GM12878 (cell line): ENCODE measurements around the gene PLCB2. TPM values are rescaled to one million over a fixed set of nuclear protein-coding genes. Genes with fewer than 3 reads are reported as not detected.

Experiments used
- ATAC-seq: fragments of 200-7000 bp; cut with Tn5 transposase; 3 replicates; pipeline ENCODE4 v1.9.1; 2020; ENCODE audit warnings: mild to moderate bottlenecking, moderate library complexity
- BruUV-seq: library from RNA; stranded (reverse); fragments of 400-500 nt; replicated peaks from 2 replicates; lab custom pipeline; 2021; lab: Mats Ljungman, UMichigan
- CTCF ChIA-PET: fragments of 300-600 bp; sonication (Branson Sonifier 250); formaldehyde crosslinking; extraction: SDS; loops from one replicate; lab custom pipeline; 2021; ENCODE audit warnings: inconsistent platforms; lab: Yijun Ruan, JAX
- POLR2A ChIA-PET: fragments of 350-600 bp; formaldehyde crosslinking; extraction: SDS; loops from one replicate; lab custom pipeline; 2021; ENCODE audit warnings: inconsistent platforms; lab: Charles Lee
- RAD21 ChIA-PET: fragments of 300-600 bp; sonication (Branson Sonifier 250); formaldehyde crosslinking; loops from one replicate; lab custom pipeline; 2023; ENCODE audit warnings: antibody characterized with exemption; ENCODE audit not compliant: unreplicated experiment; lab: Charles Lee
- SMC1A ChIA-PET: fragments of 300-600 bp; sonication (Branson Sonifier 250); formaldehyde crosslinking; loops from one replicate; lab custom pipeline; 2023; ENCODE audit not compliant: unreplicated experiment, uncharacterized antibody; lab: Charles Lee
- DNase-seq: peaks from one replicate; pipeline ENCODE4 v3.0.0-alpha.2; 2011; ENCODE audit warnings: low read depth, low spot score
- FAIRE-seq: peaks from 3 replicates; lab custom pipeline; 2011; peaks lifted over from hg19 to GRCh38; lab: Jason Lieb, UNC
- H2AFZ ChIP-seq: 2 replicates; pipeline ENCODE4 v1.6.0; 2011; ENCODE audit warnings: low read depth, low read length, control low read depth; ENCODE audit not compliant: control insufficient read depth
- H3K27ac ChIP-seq: 2 replicates; pipeline ENCODE4 v1.5.1; 2011; ENCODE audit warnings: control low read depth; ENCODE audit not compliant: control insufficient read depth, insufficient read depth
- H3K27me3 ChIP-seq, 2 experiments: replicated peaks in 1 of 2; 2 replicates each; pipeline versions ENCODE4 v1.6.0 to v1.6.1; 2011; ENCODE audit warnings: low read length in 1 of 2; ENCODE audit not compliant: control insufficient read depth in 2 of 2, insufficient read depth in 2 of 2
- H3K36me3 ChIP-seq, 2 experiments: 2 replicates each; pipeline ENCODE4 v1.5.1; 2011; ENCODE audit warnings: low read length in 1 of 2; ENCODE audit not compliant: control insufficient read depth in 2 of 2, insufficient read depth in 2 of 2
- H3K4me1 ChIP-seq: 2 replicates; pipeline ENCODE4 v1.6.1; 2011; ENCODE audit warnings: mild to moderate bottlenecking, low read length, moderate library complexity, mixed read lengths; ENCODE audit not compliant: control insufficient read depth, insufficient read depth
- H3K4me2 ChIP-seq: 2 replicates; pipeline ENCODE4 v1.6.0; 2011; ENCODE audit warnings: control low read depth; ENCODE audit not compliant: control insufficient read depth, insufficient read depth
- H3K4me3 ChIP-seq: fragments of 200-600 bp; sonication (generic); 2 replicates; pipeline ENCODE4 v1.5.1; 2016
- H3K79me2 ChIP-seq: 2 replicates; pipeline ENCODE4 v1.6.0; 2011; ENCODE audit warnings: low read length; ENCODE audit not compliant: control insufficient read depth, insufficient read depth
- H3K9ac ChIP-seq: 2 replicates; pipeline ENCODE4 v1.8.0; 2011; ENCODE audit warnings: low read length, control low read depth, mixed read lengths; ENCODE audit not compliant: control insufficient read depth, insufficient read depth
- H3K9me3 ChIP-seq: replicated peaks from 3 replicates; pipeline ENCODE4 v1.5.1; 2011; ENCODE audit warnings: mild to moderate bottlenecking, low read length; ENCODE audit not compliant: control insufficient read depth, insufficient read depth
- H4K20me1 ChIP-seq: 2 replicates; pipeline ENCODE4 v1.6.0; 2011; ENCODE audit not compliant: control insufficient read depth, insufficient read depth
- ATF7 ChIP-seq: fragments of 450-650 bp; IDR thresholded peaks from 2 replicates; pipeline ENCODE4 v1.6.1; 2016; ENCODE audit warnings: low read depth, mild to moderate bottlenecking
- BMI1 ChIP-seq: fragments of 450-650 bp; IDR thresholded peaks from 2 replicates; pipeline ENCODE4 v1.6.1; 2016; ENCODE audit warnings: mild to moderate bottlenecking, moderate library complexity, borderline replicate concordance
- CHD1 ChIP-seq: IDR thresholded peaks from 2 replicates; pipeline ENCODE4 v1.6.1; 2012; ENCODE audit warnings: low read depth, low read length, improper control_type of control experiment
- HDAC2 ChIP-seq: fragments of 200-600 bp; sonication (generic); IDR thresholded peaks from 2 replicates; pipeline ENCODE4 v1.6.1; 2017
- JUNB ChIP-seq: IDR thresholded peaks from 2 replicates; pipeline ENCODE4 v1.6.1; 2016; ENCODE audit warnings: antibody characterized with exemption, mild to moderate bottlenecking
- LARP7 ChIP-seq: fragments of 450-650 bp; IDR thresholded peaks from 2 replicates; pipeline ENCODE4 v1.6.1; 2017; ENCODE audit warnings: mild to moderate bottlenecking
- MAX ChIP-seq: IDR thresholded peaks from 2 replicates; pipeline ENCODE4 v1.6.1; 2012; ENCODE audit warnings: low read depth, low read length, improper control_type of control experiment
- MEF2A ChIP-seq: IDR thresholded peaks from 2 replicates; pipeline ENCODE4 v1.6.1; 2011; ENCODE audit warnings: low read depth, mild to moderate bottlenecking, low read length, moderate library complexity; ENCODE audit not compliant: insufficient read depth
- MTA3 ChIP-seq: IDR thresholded peaks from 2 replicates; pipeline ENCODE4 v1.6.1; 2012; ENCODE audit warnings: low read length, inconsistent platforms, borderline replicate concordance
- NFIC ChIP-seq: IDR thresholded peaks from 2 replicates; pipeline ENCODE4 v1.6.1; 2012; ENCODE audit warnings: low read depth, mild to moderate bottlenecking, inconsistent platforms, low read length, moderate library complexity
- NR2C1 ChIP-seq: fragments of 450-650 bp; IDR thresholded peaks from 2 replicates; pipeline ENCODE4 v1.6.1; 2017; ENCODE audit warnings: antibody characterized with exemption, mild to moderate bottlenecking, moderate library complexity
- NR2F1 ChIP-seq: fragments of 450-650 bp; conservative IDR thresholded peaks from 2 replicates; pipeline ENCODE4 v1.6.1; 2017; ENCODE audit warnings: mild to moderate bottlenecking
- TCF12 ChIP-seq: IDR thresholded peaks from 2 replicates; pipeline ENCODE4 v1.6.1; 2011; ENCODE audit warnings: low read depth, mild to moderate bottlenecking, low read length
- ZBTB11 ChIP-seq: fragments of 450-650 bp; formaldehyde crosslinking; IDR thresholded peaks from 2 replicates; pipeline ENCODE4 v1.5.0; 2022; ENCODE audit warnings: mild to moderate bottlenecking, missing genetic modification characterization
- ZNF622 ChIP-seq: fragments of 450-650 bp; IDR thresholded peaks from 2 replicates; pipeline ENCODE4 v1.6.1; 2017; ENCODE audit warnings: mild to moderate bottlenecking, inconsistent platforms
- WGBS: methylation state at CpG from one replicate; pipeline ENCODE4 v1.1.6; 2016; ENCODE audit warnings: low lambda C conversion rate; ENCODE audit not compliant: insufficient replicate concordance, insufficient coverage; ENCODE audit errors: missing lambda C conversion rate; 5-methylcytosine and 5-hydroxymethylcytosine counted together
- in situ Hi-C: fragments of 300-500 bp; cut with MboI; formaldehyde crosslinking; loops from 9 replicates; pipeline ENCODE4 v1.14.3; 2018; ENCODE audit warnings: mixed read lengths
- intact Hi-C: fragments of 100-400 bp; cut with micrococcal nuclease; formaldehyde crosslinking; loops from one replicate; pipeline ENCODE4 v1.14.2; 2022; ENCODE audit not compliant: unreplicated experiment
- polyA plus RNA-seq, 11 experiments: library from polyadenylated mRNA; depleted of rRNA in 4 of 11; unstranded in 6 of 11; stranded (reverse) in 5 of 11; fragments of >200 nt; fragmentation: Nextera tagmentation in 4 of 11; fragmentation: Illumina TruSeq in 1 of 11; extraction: Ambion mirVana in 4 of 11; extraction: Trizol in 1 of 11; gene quantifications; 1 replicate in 1 of 11; 2 replicates in 10 of 11; pipeline versions ENCODE4 v1.2.1 to v1.2.3, GENCODE V29; 2011 to 2016; ENCODE audit warnings: inconsistent platforms in 2 of 11, missing spikeins in 2 of 11, low read depth in 1 of 11
- total RNA-seq, 4 experiments: library from RNA; depleted of rRNA in 3 of 4; stranded (reverse); fragments of >200 nt in 3 of 4; fragmentation: Illumina TruSeq in 1 of 4; extraction: Trizol in 1 of 4; gene quantifications; 2 replicates each; pipeline versions ENCODE4 v1.2.1 to v1.2.3, GENCODE V29; 2013 to 2021
- TF ChIP-seq, protein P1 (sequence below): IDR thresholded peaks from 2 replicates; pipeline ENCODE4 v1.6.1; 2012; ENCODE audit warnings: mild to moderate bottlenecking, low read depth, low read length

Gene PLCB2
- total and polyA plus RNA-seq, 10 of the 15 experiments (the other 5 are each of a cell fraction or from before 2014, with no cell fraction given) = 1.2 to 39.4 (median 10.7) TPM

DNA sequence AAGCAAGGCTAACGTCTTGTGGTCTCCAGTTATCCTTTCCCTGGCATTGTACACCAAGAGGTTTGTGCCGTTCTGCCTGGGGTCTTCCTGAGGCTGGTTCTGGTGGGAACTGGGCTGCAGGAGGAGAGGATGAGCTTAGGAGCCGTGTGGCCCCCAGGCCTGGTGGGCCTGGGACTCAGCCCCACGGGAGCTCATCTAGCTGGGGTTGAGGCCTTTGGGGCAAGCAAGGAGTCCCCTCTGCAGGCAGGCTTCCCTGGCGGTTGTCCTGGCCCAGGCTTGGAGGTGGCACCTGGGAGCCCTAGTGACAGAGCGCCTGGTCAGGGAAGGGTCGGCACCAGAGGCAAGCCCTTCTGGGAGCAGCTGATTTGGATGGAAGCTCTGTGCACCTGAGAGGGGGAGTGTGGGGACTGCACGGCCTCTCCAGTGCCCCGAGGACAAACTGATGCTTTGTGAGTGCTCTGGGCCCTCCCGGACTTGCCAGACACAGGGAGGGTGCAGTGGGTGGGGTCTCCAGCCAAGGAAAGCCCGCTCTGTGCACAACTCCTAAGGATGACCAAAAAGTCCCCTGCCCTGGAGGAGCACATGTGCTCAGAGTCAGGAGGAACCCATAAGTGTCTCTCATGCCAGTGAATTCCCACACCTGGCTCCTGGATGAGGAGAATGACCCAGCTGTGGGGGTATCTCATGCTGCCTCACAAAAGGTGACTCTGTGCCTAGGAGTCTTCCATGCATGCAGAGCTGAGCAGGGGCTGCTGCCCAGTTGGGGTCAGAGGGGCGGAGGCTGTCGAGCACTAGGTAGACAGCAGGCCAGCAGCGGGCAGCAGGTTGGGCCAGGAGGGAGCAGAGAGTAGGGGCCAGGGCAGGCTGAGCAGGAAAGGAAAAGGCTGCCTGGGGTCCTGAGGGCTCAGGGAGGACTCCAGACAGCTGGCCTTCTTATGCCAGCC, 66.2 kb downstream of the PLCB2 start (continued):
- no peak for TF ChIP-seq MAX
- TF ChIP-seq NFIC = no peak
- TF ChIP-seq MTA3 = no peak
- no peak for TF ChIP-seq ZNF622
- no peak for TF ChIP-seq TCF12
- no peak for TF ChIP-seq ZBTB11 (CRISPR knock-in tag)

DNA sequence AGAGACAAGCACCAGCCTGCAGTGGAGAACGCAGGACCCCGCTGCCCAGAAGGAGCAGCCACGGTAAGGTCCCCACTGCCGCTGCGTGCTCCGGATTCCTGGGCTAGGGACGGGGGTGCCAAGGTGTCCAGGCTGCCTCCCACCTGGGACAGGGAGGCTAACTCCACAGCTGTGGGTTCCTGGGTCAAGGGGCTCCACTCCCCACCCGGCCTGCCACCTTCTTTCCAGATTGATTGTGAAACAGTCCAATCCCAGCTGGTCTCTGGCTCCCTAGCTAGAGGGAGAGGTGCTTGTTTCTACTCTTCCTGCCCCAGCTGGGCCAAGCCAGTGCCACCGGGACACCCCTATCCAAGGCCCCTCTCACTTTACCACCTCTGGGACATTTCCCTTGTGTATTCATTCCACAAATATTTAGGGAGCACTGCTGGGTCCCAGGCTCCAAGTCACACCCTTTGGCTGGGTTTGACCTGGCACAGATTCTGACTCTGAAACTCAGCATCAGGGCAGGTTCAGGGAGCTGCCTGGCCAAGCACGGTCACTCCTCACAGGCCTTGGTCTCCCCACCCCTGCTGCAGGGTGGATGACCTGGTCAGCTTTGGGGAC, 67.0 kb downstream of the PLCB2 start:
- in situ Hi-C loops (no loop called here), intact Hi-C loops (no loop called here)
- ATAC-seq = no peak
- SMC1A ChIA-PET = interaction anchor here (1.2 kb wide), 1 partner anchor 14 kb away, joined by 5 read pairs; no protein-coding TSS in a partner anchor
- 0 out of 2 replicates have a peak, but pooled peaks cover 4% of the 10 kb centered on the region for H3K4me1 ChIP-seq
- H2AFZ ChIP-seq = no peak overlapping the region
- FAIRE-seq = no peak
- POLR2A ChIA-PET = interaction anchor here (0.6 kb wide), 1 partner anchor 56 kb away, joined by 3 read pairs; no protein-coding TSS in a partner anchor
- RAD21 ChIA-PET = no interaction called here
- no TSS peak for BruUV-seq
- H3K27ac ChIP-seq = no peak overlapping the region
- no peak overlapping the region for H3K9ac ChIP-seq
- H3K27me3 ChIP-seq = no peaks in the 10 kb centered on the region; a peak in 1 of 4 replicates
- no peak overlapping the region for H3K4me2 ChIP-seq
- H4K20me1 ChIP-seq = no peaks in the 10 kb centered on the region
- TF ChIP-seq ATF7 (no peak), MEF2A (no peak), BMI1 (no peak), NR2C1 (no peak), CHD1 (no peak), LARP7 (no peak), HDAC2 (no peak), JUNB (no peak), NR2F1 (no peak)
- TF ChIP-seq, protein P1, sequence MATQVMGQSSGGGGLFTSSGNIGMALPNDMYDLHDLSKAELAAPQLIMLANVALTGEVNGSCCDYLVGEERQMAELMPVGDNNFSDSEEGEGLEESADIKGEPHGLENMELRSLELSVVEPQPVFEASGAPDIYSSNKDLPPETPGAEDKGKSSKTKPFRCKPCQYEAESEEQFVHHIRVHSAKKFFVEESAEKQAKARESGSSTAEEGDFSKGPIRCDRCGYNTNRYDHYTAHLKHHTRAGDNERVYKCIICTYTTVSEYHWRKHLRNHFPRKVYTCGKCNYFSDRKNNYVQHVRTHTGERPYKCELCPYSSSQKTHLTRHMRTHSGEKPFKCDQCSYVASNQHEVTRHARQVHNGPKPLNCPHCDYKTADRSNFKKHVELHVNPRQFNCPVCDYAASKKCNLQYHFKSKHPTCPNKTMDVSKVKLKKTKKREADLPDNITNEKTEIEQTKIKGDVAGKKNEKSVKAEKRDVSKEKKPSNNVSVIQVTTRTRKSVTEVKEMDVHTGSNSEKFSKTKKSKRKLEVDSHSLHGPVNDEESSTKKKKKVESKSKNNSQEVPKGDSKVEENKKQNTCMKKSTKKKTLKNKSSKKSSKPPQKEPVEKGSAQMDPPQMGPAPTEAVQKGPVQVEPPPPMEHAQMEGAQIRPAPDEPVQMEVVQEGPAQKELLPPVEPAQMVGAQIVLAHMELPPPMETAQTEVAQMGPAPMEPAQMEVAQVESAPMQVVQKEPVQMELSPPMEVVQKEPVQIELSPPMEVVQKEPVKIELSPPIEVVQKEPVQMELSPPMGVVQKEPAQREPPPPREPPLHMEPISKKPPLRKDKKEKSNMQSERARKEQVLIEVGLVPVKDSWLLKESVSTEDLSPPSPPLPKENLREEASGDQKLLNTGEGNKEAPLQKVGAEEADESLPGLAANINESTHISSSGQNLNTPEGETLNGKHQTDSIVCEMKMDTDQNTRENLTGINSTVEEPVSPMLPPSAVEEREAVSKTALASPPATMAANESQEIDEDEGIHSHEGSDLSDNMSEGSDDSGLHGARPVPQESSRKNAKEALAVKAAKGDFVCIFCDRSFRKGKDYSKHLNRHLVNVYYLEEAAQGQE = no peak
- H3K36me3 ChIP-seq = no peaks in the 10 kb centered on the region
- H3K9me3 ChIP-seq = no peaks in the 10 kb centered on the region
- CTCF ChIA-PET = interaction anchor here (1.3 to 1.6 kb wide), 2 partner anchors 34 to 75 kb away, joined by 3 to 4 read pairs; no protein-coding TSS in a partner anchor
- DNase-seq = no peak
- 80% methylated on average over 10 of the region's 10 CpGs for WGBS
- H3K4me3 ChIP-seq = no peak overlapping the region
- no peaks in the 10 kb centered on the region for H3K79me2 ChIP-seq
